DND-41 (cell line): ENCODE results near the gene SPATA19.

Source experiments
- EZH2 ChIP-seq: IDR thresholded peaks from 3 replicates; pipeline ENCODE4 v1.6.1; 2012; ENCODE audit warnings: borderline replicate concordance, low read depth, mild to moderate bottlenecking, moderate library complexity, low read length, inconsistent platforms; ENCODE audit not compliant: severe bottlenecking
- TF ChIP-seq, protein P1 (sequence below): IDR thresholded peaks from 2 replicates; pipeline ENCODE4 v1.5.1; 2012; ENCODE audit warnings: borderline replicate concordance, low read length, moderate library complexity, mild to moderate bottlenecking; ENCODE audit not compliant: poor library complexity, severe bottlenecking; ENCODE audit errors: extremely low read depth

DNA sequence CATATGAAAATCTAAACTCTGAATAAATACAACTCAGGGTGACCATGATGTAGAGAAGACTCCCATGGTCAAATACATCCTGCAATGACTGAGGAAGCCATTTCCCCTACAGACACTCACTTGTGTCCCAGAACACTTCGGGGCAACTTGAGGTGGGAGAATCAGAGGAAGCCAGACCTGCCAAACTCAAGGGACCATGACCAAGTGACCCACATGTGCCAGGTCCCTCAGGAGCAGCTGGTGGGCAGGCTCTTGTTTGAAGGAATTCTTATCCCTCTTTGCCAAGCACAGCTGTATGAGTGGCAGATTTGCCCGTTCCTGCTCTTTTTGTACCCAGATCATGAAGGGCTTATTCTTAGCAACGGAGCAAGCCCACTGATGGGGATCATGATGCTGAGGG lies 17.8 kb downstream of the SPATA19 start:
- TF ChIP-seq, protein P1, sequence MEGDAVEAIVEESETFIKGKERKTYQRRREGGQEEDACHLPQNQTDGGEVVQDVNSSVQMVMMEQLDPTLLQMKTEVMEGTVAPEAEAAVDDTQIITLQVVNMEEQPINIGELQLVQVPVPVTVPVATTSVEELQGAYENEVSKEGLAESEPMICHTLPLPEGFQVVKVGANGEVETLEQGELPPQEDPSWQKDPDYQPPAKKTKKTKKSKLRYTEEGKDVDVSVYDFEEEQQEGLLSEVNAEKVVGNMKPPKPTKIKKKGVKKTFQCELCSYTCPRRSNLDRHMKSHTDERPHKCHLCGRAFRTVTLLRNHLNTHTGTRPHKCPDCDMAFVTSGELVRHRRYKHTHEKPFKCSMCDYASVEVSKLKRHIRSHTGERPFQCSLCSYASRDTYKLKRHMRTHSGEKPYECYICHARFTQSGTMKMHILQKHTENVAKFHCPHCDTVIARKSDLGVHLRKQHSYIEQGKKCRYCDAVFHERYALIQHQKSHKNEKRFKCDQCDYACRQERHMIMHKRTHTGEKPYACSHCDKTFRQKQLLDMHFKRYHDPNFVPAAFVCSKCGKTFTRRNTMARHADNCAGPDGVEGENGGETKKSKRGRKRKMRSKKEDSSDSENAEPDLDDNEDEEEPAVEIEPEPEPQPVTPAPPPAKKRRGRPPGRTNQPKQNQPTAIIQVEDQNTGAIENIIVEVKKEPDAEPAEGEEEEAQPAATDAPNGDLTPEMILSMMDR = no peak
- no peak for TF ChIP-seq EZH2
